HG02870 (cell line): ENCODE data around the gene TMEM154.

Source experiments
- ATAC-seq: cut with Tn5 transposase; IDR thresholded peaks from one replicate; pipeline ENCODE4 v1.9.1; 2021; ENCODE audit warnings: mild to moderate bottlenecking, moderate library complexity; ENCODE audit not compliant: unreplicated experiment

TMEM154 gene

DNA sequence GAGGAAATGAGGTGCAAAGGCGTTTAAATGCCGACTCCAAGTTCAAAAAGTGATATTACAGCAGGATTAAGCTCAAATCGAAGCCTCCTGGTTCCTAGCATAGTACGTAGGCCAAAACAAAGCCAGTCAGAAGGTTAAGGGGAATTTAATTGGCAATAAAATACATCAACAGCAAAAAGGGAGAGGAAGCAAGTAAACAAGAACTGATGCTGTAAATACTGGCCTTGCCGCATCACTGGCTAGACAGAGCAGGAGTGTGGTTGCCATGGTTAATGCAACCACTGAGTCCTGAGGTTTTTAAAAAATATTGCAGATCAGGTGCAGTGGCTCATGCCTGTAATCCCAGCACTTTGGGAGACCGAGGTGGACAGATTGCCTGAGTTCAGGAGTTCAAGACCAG, 80.7 kb downstream of the TMEM154 start:
- ATAC-seq: no peak

DNA sequence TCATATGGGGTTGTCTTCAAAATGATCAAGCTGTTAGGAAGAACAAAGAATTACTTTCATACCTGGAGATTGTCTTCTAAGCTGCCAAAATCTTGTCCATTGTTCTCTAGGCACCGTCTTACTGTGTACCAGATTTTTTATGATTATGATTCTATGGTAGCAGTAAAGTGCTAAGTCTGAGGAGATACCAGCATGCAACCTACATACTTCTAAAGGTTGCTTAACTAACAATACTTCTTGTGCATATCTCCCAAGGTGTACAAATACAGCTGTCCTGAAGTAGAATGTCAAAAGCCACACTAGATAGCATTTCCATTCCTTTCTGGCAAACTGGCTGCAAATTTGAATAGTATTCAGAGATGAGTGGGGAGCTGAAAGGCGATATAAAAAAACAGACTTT, 81.3 kb downstream of the TMEM154 start:
- no peak for ATAC-seq

DNA sequence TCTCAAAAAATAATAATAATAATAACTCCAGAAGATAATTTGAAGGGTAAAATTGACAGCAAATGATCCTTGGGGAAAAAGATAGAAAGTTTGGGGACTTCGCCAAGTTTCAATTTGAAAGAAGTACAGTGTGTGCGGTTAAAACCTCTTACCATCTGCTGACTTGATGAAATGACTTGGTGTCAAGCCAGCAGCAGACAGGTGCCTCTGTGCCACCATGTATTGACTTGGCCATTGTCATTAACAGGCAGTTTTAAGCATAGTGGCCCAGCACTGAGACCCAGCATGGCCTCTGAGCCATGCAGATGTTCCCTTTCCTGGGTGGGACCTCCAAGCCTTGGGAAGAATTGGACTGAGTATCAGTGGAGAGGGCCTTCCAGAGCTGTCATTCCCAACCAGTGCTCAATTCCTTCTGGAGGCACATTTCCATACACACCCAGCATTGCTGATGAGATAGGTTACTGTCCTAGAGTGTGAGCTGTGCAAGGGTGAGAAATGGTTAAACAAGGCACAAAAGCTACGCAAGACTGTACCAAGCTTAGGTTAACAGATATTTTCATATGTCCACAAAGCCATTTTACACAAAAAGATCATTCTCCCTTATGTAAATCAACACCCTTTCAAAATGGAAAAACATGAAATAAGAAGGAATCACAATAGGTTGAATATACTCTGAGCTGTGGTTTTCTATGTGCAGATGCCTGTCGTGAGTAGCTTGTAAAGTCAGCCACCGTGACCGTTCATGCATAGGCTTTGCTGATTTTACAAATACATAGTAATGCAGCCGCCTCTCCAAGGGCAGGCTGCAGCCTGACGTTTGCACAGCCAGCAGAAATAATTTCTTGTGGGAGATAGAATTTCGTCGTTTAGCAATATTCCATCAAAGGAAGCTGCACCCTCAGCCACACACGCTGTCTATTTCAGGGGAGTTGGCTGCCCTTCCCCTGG, 84.5 kb downstream of the TMEM154 start:
- peak; percentile 89 for ATAC-seq

DNA sequence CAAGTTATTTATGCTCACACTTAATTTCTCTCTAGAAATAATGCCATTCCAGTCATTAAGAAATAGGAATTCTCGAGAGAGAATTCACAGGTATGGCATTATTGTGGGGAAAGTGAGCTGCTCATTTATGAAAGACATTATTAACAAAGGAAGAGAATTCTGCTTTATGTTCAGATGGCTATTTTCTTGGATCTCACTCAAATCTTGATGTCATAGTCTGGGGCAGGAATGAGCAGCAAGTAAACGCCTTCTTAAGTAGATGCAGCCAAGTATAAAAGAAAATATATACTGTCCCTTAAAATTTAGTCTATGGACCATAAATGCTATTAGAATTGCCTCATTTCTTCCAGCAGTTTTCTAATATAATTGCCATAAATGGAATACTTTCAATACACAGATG, 85.7 kb downstream of the TMEM154 start:
- no peak for ATAC-seq

DNA sequence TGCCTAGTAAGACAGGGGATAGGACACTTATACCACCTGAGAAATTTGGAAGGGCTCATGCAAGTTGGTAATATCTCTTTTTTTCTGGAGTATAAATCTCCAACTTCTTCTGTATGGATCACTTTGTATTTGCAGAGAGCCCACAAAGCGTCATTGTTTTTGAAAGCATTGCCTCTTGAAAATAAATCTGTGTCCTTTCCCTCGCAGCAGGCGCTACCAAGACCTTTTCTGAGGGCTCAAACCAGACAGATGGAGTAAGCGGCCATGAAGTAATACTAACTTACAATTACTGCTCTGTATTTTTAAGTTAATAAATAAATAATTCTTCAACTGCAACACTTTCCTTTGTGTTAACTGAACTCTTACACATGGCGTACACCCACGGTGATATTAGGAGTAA, 87.9 kb downstream of the TMEM154 start:
- ATAC-seq: no peak

DNA sequence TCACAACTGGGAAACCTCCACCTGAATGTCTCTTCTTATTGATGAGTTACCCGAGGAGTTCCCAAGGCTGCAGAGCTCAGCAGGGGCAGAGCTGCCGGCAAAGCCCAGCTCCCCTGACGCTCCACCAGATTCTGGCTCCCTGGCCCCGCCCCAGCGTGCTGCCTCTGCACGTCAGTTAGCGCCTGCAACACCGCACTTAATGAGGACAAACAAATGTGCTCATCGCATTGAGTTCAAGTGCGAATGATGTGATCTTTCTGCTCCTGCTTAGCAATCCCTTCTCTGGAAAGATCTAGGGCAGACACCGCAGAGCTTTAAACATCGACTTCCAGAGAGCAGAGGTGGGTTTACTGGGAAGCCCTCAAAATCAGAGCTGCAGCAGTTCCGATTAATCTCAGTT, 88.4 kb downstream of the TMEM154 start:
- ATAC-seq: no peak

DNA sequence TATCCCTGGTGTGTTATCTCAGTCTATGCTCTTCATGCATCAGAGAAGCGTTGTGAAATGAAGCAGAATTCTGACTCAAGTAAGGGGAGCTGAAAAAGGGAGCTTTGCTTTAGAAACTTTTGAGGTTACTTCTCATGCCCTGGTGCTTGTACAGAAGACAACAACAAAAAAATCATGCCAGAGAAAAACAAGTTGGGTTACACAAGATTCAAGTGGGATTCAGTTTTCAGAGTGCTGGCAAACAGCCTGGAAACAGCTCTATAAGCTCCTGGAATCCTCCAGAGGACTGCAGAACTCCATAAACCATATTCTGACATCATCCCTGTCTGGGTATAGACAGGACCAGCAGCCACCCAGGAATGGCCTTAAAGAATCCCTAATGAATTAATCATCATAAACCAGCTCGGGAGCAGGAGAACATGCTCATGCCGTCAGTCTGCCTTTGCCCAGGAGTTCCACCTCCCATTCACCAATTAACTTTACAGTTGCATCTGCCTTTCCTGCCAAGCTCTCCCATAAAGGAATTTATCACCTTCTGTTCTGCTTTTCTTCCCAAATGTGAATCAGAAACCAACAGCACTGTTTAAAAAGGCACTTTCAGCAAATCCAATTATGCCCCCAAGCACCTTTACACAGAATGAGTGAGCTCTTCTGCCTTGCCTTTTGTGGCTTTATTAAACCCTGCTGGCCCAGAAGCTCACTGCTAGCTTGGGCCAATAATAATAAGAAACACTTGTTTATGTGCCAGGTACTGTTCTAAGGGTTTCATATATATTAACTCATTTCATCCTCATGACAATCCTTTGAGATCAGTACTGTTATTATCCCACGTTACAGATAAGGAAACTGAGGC, 89.4 kb downstream of the TMEM154 start:
- ATAC-seq: no peak

DNA sequence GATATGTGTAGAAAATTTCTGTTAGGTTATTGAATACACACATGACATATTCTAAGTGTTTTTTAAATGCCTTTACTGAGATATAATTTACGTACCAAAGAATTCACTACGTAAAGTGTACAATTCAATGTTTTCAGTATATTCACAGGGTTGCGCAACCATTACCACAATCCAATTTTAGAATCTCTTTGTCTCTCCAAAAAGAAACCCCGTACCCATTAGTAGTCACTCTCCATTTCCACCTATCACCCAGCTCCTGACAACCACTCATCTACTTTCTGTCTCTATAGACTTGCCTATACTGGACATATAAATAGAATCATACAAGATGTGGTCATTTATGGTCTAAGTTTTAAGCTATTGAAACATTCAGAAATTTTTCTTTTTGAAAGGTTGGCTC, 90.9 kb downstream of the TMEM154 start:
- no peak for ATAC-seq

DNA sequence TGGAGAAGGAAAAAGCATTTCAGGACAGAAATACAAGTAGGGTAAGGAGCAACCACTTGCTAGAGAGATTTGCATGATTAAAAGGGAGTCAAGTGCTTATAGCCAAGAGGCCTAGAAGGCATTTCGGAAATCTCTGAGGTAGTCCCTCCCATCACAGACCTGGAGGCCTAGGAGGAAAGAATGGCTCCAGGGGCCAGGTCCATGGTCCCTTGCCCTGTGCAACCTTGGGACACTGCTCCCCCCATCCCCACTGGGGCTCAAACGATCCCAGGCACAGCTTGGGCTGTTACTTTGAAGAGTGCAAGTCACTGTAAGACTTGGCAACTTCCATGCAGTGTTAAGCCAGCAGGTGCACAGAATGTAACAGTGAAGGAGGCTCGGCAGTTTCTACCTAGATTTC, 92.7 kb downstream of the TMEM154 start:
- no peak for ATAC-seq

DNA sequence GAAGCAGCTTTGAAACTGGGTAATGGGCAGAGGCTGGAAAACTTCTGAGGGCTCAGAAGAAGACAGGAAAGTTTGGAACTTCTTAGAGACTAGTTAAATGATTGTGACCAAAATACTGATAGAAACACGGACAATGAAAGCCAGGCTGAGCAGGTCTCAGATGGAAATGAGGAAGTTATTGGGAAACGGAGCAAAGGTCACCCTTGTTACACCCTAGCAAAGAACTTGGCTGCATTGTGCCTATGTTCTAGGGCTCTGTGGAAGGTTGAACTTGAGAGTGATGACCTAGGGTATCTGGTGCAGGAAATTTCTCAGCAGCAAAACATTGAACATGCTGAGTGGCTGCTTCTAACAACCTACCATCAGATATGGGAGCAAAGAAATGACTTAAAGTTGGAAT, 93.1 kb downstream of the TMEM154 start:
- ATAC-seq: no peak

DNA sequence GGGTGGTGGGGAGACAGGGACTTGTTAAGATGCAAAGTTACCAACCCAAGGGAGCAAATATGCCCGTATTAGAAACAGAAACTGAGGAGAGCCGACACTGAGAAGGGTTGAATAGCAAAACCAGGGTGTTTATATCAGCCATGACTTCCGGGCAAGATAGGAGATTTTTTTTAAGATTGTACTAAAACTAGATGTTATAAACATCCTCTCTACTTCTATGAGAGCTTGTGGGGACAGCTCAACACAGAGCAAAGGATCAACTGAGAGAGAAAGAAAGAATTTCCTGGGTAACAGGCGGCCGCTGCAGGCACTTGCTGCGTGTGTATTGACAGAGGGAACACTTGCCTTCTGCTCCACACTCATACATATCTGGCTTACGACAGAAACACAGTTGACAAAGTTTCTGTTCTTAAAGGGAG, 94.8 kb downstream of the TMEM154 start:
- no peak for ATAC-seq

DNA sequence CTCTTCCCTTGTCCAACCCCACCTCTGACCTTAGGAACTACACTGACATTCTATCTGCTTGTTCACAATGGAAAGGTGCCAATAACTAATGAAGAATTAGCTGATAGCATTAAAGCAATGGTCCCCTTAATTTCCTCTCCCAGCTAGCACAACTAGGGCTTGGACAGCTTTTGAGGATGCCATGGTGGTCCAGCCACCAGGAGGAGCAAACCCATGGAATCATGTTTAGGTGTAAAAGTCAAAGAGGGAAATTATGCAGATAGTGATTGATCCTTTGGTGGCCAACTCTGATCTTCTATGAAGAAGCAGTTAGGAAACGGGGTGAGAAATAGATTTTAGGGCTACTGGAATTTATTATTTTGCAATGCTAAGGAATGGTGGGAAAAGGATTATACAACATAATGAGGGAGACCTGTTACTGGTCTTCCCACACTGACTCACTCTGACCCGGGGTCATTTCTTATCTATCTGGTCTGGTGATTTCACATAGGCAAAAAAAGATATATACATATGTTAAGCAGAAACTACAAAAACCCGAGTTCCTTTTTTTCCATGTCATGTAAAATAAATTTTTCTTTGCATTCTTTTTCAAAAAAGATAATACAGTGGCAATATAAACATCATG, 98.1 kb downstream of the TMEM154 start:
- ATAC-seq: no peak

DNA sequence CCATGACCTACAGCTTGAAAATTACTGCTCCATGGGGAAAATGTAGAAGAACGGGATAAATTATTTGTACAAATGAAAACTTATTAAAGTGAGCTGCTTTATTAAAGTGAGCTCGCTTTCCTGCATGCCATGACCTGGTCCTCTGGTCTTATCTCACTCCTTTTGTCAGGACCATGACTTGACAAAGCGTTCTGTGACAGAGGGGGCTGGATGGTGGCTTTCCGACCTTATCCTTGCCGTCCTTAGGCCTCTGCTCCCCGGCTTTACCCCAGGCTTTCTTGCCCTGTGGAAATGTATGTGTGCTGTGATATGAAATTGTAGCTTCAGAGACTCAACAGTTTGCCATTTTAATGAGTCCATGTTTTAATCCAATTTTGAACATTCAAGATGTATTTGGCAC, 99.9 kb downstream of the TMEM154 start:
- ATAC-seq: no peak

DNA sequence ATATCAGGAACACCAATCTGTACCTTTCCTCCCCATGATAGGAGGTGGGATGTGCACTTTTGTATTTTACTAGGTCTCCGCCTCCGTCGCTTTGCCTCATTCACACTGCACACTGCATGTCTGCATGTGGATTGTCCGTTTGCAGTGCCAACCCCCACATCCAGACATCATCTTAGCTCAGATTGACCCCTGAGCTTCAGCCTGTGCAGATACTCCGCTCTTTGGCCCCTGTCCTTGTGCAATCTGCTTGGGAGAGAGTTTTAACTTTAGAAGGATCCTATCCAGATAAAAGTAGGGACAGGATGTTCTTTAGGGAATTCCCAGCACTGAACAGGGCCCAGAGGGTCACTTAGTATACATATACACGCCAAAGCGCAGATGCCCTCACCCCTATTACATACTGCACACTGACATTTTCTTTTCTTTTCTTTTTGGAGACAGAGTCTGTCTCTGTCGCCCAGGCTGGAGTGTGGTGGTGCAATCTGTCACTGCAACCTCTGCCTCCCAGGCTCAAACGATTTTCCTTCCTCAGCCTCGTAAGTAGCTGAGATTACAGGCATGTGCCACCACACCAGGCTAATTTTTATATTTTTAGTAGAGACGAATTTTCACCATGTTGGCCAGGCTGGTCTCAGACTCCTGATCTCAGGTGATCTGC, 100.6 kb downstream of the TMEM154 start:
- no peak for ATAC-seq

DNA sequence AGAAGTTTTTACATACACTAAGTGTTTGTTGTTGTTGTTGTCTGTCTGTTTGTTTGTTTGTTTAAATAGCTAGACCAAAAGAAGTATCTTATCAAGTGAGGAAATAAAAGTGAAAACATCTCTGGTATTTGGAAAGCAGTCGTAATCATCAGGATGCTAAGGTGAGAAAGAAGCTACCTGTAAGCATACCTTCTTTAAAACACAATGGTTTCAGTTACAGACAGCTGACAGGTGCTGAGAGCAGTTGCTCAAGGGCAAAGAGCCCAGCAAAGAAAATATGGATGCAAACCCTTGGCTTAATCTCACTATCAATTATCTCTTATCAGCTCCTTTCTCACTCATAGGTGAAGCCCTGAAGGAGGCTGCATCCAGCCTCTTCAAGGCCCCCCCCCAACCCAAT, 101.1 kb downstream of the TMEM154 start:
- no peak for ATAC-seq

DNA sequence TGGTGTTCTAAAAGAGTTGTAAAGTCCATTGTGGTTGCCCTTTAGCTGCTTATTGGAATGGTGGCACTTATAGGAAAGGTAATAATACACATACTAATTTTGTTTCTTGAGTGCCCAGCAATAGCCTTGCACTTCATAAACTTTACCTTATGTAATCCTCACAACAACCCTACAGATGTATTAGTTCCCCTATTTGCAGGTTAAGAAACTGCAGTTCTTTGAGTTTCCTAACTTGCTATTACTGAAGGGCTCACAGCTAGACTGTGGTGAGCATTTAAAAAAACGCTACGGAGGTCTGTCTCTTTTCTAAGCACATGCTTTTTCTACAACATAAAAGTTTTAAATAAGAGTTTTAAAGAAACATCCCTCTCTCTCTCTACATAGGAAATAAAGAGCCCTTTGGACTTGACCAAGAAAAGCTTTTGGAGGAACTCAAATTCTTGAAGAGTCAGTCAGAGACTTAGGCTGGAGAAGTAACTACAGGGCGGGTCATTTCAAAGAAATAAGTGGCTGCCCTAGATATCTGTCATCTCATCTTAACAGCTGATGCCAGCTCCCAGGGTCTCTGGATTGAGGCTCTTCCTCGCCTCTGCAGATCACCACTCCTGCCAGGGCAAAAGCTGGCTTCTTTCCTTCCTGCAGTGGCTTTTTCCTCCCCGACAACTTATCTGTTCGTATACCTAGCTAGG, 101.9 kb downstream of the TMEM154 start:
- ATAC-seq: peak; percentile 95

DNA sequence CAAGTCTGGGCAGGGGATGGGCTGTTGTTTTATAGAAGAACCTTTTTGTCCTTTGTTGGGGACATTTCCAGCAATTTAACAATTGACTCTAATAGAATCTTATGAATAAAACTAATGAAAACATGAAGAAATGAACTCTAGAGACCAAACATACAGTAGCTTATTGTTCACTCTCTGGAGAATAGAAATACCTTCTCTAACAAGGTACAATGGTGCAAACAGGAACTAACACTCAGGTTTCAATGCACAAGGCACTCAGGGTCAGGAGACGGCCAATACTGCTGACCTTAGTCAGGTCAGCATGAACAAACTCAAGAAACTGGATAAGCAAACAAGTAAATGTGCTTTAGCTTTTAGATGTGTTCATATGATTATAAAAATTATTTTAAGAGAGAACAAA, 104.3 kb downstream of the TMEM154 start:
- ATAC-seq: no peak

DNA sequence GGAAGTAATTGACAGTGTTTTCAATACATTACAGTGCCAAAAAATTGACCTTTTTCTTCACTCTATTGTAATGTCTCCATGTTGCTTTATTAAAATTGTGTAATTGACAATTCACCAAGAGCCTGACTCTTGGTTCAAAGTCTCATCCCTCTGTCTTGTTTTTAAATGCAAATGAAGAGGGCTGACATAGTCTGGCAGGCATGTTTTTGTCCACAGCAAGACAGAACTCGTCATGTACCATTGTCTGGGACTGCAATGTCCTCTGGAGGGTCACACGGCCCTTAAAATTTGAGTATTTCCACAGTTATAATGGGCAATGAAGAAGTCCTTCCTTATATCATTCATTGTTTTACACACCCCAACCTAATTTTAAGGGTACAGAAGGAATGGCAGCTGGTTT, 105.9 kb downstream of the TMEM154 start:
- ATAC-seq: no peak

DNA sequence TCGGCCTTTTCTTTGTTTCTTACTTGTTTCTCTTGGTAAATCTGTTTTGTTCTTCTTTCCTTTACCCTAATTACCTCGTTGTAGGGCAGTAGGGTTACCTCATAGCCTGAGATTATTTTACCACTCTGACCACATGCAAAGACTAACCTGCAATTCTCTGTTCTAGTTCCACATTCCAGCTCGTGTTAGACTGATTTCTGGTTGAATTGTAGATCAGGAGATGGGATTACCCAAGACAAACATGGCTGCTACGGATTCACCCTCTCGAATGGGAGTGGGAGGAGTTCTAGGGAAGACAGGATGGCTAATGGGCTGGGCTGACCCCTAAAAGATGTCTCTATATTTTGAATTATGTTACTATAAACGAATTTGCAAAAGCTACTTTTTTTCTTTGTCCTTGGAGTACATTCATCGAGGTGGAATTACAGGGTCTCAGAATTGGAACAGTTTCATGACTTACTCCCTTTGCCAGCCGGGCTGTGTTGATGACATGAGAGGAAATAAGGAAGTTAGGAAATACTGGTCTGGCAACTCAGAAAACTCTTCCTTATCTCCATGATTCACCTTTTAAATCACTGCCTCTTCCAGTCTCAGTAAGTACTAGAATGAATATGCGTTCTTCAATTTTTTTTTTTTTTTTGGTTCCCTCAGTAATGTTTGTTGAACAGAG, 107.2 kb downstream of the TMEM154 start:
- peak; percentile 75 for ATAC-seq

DNA sequence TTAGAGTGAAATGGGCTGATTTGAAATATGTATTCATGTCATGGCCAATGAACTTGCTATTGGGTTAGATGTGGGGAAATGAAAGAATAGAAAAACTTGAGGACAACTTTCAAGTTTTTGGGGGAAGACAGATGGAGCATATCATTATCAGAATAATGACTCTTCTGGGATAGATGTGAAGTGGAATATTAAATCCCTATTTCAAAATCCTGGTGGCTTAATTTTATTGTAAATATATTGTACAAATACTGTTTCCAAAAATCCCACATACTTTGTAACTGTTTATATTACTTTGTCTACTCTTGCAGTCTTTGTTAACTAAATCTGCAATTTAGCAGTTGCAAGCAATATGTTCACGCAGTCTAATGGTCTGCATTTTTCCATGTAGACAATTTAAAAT, 108.0 kb downstream of the TMEM154 start:
- no peak for ATAC-seq
